B cell (primary cell): Measurements from ENCODE around the gene EEPD1.

Source experiments
- CTCF ChIP-seq: fragments of 200-600 bp; IDR thresholded peaks from one replicate; pipeline ENCODE4 v1.8.0; 2022; ENCODE audit warnings: antibody characterized with exemption, mild to moderate bottlenecking
- EZH2 ChIP-seq: IDR thresholded peaks from 2 replicates; pipeline ENCODE4 v1.6.1; 2012; ENCODE audit warnings: borderline replicate concordance, low read depth, mild to moderate bottlenecking, moderate library complexity, low read length; ENCODE audit not compliant: insufficient read depth, poor library complexity, severe bottlenecking

DNA sequence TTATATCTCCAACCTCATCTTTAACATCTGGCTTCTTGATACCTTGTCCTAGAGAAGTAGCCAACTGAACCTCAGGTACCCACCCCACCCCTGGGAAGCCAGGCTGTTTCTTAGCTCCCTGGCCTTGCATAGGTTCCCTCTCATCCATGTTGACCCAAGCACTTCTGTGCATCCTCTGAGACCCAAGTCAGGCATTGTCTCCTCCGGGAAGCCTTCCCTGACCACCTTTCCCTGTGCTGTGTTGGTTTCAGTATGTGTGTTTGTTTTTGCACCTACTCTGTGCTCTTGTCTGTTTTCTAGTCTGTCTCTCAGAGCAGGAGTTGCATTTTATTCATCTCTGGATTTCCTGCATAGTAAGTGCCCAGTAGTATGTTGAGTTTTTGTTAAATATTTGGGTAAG is 143.2 kb downstream of the EEPD1 start:
- TF ChIP-seq CTCF (no peak), EZH2 (no peak)
